A673 (cell line): ENCODE measurements around the gene TBCEL.
A peak's percentile ranks its signal among the peaks of the same experiment; 100 is the strongest.

Experiments used
- CTCF ChIP-seq: fragments of 300-800, 200-600 bp; sonication (generic); conservative IDR thresholded peaks from 2 replicates; pipeline ENCODE4 v1.5.1; 2017; ENCODE audit warnings: low read depth, mild to moderate bottlenecking, antibody characterized with exemption, low read length, moderate library complexity, mixed read lengths
- EZH2 ChIP-seq: fragments of 200-600 bp; sonication (generic); IDR thresholded peaks from 2 replicates; pipeline ENCODE4 v1.6.1; 2017; ENCODE audit warnings: borderline replicate concordance, low read depth, mild to moderate bottlenecking, mixed read lengths, antibody characterized with exemption, low read length; ENCODE audit not compliant: poor library complexity, severe bottlenecking

GRCh38 chr11:121104312-121104762, 80.4 kb downstream of the TBCEL start:
- TF ChIP-seq CTCF (peak; percentile 48), EZH2 (no peak)
